Measurements from ENCODE around the gene TBC1D16.
"Not testable (repeated sequence)": the region's sequence is repeated elsewhere in the genome, so short reads cannot be mapped to it uniquely, and the experiment has no call there.

Gene TBC1D16

DNA sequence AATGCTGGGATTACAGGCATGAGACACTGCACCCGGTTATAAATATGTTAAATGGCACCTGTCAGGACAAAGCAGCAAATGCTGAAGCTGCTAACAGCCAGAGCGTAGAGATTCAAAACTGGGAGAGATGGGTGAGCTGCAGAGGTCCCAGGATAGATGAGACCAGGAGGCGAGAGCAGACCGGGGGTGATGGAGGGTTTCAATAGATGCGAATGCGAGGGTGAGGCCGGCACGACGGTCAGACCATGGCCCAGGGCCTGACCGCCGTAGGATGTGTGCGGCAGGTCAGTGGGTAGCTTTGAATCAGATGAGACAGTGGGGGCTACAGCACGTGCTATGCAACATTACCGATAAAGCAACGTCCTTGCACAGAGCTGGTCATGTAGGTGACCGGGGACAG is 15.0 kb upstream of the TBC1D16 start:
- DNase-seq (ENCODE audit: low read depth) = no peak

- no peak for DNase-seq (ENCODE audit: low read depth)
Observed at GRCh38 chr17:80049986-80050385, 14.3 kb upstream of the TBC1D16 start.

- DNase-seq (ENCODE audit: low read depth) = no peak
Observed at GRCh38 chr17:80047176-80047575, 11.5 kb upstream of the TBC1D16 start.

- not testable (repeated sequence) for DNase-seq (ENCODE audit: low read depth)
Observed at GRCh38 chr17:80046709-80047108, 11.0 kb upstream of the TBC1D16 start.

GRCh38 chr17:80045703-80046102 is 10.0 kb upstream of the TBC1D16 start:
- DNase-seq (ENCODE audit: low read depth) = no peak

- DNase-seq (ENCODE audit: low read depth) = no peak
Observed at GRCh38 chr17:80043963-80044362, 8.3 kb upstream of the TBC1D16 start.

DNA sequence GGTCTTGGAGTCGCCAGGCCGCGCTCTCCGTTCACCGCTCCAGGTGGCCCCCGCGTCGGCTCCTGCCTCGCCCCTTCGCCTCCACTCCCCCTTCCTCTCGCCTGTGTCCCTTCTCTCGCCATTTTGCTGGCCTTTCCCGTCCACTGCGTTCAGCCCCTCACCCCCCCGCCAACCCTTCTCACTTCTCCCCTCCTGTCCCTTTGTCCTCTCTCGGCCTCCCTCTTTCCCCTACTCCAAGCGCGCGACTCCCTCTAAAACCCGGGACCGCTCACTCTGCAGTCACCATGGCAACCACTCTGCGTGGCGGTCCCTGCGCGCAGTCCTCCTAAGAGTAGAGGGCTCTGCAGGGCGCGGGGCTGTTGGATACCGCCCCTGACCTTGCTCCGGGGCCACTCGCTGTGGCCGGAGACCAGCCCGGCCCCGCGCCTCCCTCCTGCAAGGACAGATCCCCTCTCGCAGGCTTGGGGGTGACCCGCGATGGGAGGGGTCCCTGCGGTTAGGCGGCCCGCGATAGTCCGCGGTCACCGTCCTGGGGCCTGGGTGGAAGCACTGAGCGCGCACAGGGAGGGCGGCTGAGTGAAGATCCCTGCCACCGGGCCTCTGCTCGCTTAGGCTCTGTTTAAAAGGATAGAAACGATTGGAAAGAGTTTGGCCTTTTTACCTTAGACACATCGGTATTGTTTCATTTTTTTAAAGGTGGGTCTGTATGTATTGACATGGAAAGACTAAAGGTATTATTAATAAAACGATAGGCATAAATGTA is 1.2 kb upstream of the TBC1D16 start:
- DNase-seq (ENCODE audit: low read depth) = peak; percentile 22

DNA sequence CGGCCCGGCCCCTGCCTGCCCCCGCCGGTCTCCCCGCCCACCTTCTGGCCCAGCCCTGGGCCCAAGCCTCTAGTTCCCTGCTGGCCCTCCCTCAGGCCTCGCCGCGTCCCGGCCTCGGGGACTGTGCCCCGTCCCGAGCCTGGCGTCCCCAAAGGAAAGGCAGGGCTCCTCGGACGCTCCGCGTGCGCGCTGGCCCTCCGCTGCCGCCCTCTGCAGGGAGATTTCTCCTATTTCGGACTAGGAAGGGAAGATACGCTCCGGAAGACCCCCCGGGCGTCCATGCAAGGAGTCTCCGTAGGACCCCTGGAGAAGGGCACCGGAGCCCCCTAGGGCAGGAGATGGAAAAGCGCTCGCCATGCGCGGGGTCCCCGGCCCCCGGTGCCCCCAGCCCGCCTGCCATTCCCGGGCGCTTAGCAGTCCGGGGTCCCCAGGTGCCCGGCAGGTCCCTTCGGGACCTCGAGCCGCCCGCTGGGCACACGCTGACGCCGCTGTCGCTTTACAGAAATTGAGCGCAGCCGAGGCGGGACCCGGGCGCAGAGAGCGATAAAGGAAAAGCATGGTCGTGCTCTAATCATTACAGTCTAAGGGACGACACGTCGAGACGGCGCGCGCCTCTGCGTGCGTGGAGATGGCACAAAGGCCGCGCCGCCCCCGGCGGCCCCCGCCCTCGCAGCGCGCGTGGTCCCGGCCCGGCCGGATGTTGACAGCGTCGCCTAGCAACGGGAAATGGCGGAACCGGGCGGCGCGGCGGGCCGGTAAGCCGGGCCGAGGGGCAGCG is 454 bp upstream of the TBC1D16 start, which contains the start of gene CCDC40:
Gene CCDC40 (plus strand): TSS at position 706 of the 778 bp plus-strand sequence. CDS start 21 bp downstream, at position 727.
- DNase-seq (ENCODE audit: low read depth) = peak; percentile 67

- peak; percentile 19 for DNase-seq (ENCODE audit: low read depth)
Observed at GRCh38 chr17:80034791-80035686, 633 bp downstream of the TBC1D16 start.

- no peak for DNase-seq (ENCODE audit: low read depth)
Observed at GRCh38 chr17:80033840-80034239, 1.8 kb downstream of the TBC1D16 start.

GRCh38 chr17:80032614-80033171 is 3.0 kb downstream of the TBC1D16 start:
- no peak for DNase-seq (ENCODE audit: low read depth)

GRCh38 chr17:80031691-80032430 is 3.8 kb downstream of the TBC1D16 start:
- DNase-seq (ENCODE audit: low read depth) = no peak

- no peak for DNase-seq (ENCODE audit: low read depth)
Observed at GRCh38 chr17:80030730-80031410, 4.8 kb downstream of the TBC1D16 start.

- no peak for DNase-seq (ENCODE audit: low read depth)
Observed at GRCh38 chr17:80029258-80029974, 6.3 kb downstream of the TBC1D16 start.

DNA sequence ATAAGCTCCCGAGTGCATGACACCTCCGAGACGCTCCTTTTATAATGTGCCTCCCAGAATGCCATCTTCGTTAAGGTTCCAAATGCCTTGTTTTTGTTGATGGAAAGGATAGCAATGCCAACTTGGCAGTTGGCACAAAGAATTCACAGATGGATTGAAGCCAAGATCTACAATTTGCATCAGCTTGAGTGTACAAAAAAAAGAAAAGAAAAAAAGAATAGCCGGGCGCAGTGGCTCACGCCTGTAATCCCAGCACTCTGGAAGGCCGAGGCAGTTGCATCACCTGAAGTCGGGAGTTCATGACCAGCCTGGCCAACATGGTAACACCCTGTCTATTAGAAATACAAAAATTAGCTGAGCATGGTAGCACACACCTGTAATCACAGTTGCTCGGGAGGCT is 7.6 kb downstream of the TBC1D16 start:
- DNase-seq (ENCODE audit: low read depth) = no peak

DNA sequence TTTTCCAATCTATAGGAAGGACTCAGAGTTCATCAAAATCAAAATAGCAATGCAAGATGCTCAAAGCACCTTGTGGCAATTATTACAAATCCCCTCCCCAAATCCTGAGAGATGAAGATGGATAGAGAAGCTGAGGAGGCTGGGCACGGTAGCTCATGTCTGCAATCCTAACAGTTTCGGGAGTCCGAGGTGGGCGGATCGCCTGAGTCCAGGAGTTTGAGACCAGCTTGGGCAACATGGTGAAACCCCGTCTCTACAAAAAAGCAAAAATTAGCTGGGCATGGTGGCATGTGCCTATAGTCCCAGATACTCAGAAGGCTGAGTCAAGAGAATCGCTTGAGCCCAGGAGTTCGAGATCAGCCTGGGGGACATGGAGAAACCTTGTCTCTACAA is 8.6 kb downstream of the TBC1D16 start:
- no peak for DNase-seq (ENCODE audit: low read depth)

DNA sequence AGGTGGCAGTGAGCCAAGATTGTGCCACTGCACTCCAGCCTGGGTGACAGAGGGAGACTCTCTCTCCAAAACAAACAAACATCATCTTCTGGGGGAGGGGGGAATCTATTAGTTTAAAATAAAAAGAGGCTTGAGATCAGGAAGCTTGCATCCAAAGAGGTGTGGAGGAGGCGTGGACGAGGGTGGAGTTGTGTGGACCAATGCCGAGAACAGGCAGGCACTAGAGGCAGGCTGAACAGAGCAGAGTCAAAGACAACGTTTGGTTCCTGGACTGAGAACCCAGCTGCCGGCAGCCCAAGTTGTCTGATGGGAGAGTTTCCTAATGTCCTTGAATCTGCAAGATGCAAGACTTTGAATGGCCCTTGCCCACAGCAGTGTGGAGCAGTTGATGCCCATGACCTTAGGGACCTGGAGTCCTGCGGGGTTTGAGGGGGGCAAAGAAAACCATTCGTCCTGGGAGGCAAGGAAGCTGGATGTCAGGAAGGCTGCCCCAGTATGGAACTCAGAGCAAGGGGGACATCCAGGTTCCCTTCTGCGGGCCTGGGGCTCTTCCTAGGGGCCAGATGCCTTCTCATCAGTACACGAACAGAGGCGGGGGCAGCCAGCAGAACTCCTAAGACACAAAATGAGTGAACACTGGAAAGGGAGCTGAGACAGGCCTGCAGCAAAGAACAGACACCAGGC is 9.2 kb downstream of the TBC1D16 start:
- DNase-seq (ENCODE audit: low read depth) = no peak

DNA sequence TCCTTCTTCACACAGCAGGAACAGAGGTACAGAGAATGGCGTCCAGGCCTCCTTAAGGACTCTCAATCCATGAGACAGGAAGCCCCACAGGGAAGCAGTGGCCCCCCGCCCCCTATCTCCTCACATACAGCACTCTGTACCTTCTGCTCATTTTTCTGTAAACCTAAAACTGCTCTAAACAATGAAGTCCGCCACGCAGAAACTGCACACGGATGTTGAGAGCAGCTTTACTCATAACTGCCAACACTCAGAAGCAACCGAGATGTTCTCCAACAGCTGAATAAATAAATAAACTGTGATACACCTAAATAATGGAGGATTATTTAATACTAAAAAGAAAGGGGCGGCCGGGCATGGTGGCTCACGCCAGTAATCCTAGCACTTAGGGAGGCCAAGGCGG is 9.9 kb downstream of the TBC1D16 start:
- no peak for DNase-seq (ENCODE audit: low read depth)

DNA sequence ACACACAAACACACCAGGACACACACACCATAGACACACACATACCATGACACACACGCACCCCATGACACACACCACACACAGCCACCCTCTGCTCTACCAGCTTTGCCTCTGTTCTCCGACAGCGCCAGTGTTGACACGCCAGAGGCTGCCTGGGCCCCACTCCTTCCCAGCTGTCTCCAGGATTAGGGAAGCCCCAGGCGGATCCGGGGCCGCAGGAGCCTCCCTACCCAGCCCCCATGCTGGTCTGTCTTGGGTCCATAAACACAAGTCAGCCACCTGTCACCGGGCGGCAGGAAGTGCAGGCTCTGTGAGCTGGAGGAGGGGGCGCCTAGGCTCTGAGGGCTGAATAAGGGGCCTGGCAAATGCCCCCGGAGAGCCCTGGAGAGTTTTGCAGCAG is 10.5 kb downstream of the TBC1D16 start:
- no peak for DNase-seq (ENCODE audit: low read depth)
